Measurements from ENCODE around the gene WNT7B.
A peak's percentile ranks its signal among the peaks of the same experiment; 100 is the strongest.

The WNT7B gene

GRCh38 chr22:45994491-45995404 lies 17.8 kb upstream of the WNT7B start:
- peak; percentile 57 for DNase-seq

GRCh38 chr22:45993841-45994240 lies 16.9 kb upstream of the WNT7B start:
- no peak for DNase-seq

GRCh38 chr22:45993143-45993692 lies 16.3 kb upstream of the WNT7B start:
- DNase-seq, result no peak

- no peak for DNase-seq
Measured at GRCh38 chr22:45992737-45993136, 15.8 kb upstream of the WNT7B start.

- DNase-seq, result no peak
Measured at GRCh38 chr22:45991098-45991497, 14.1 kb upstream of the WNT7B start.

GRCh38 chr22:45987136-45987861 lies 10.3 kb upstream of the WNT7B start:
- no peak for DNase-seq

GRCh38 chr22:45984316-45984916 lies 7.5 kb upstream of the WNT7B start:
- DNase-seq, result no peak

- no peak for DNase-seq
Measured at GRCh38 chr22:45983797-45984196, 6.8 kb upstream of the WNT7B start.

GRCh38 chr22:45980761-45981160 lies 3.8 kb upstream of the WNT7B start:
- DNase-seq, result no peak

- DNase-seq, result no peak
Measured at GRCh38 chr22:45980268-45980570, 3.3 kb upstream of the WNT7B start.

GRCh38 chr22:45978275-45978713 lies 1.3 kb upstream of the WNT7B start:
- DNase-seq, result no peak

- DNase-seq, result no peak
Measured at GRCh38 chr22:45977551-45978274, 751 bp upstream of the WNT7B start.

- no peak for DNase-seq
Measured at GRCh38 chr22:45976254-45977002, 534 bp downstream of the WNT7B start.

- DNase-seq, result no peak
Measured at GRCh38 chr22:45975164-45976161, 1.5 kb downstream of the WNT7B start.

GRCh38 chr22:45974498-45974897 lies 2.5 kb downstream of the WNT7B start:
- no peak for DNase-seq

- no peak for DNase-seq
Measured at GRCh38 chr22:45972889-45973253, 4.1 kb downstream of the WNT7B start.

GRCh38 chr22:45972091-45972888 lies 4.7 kb downstream of the WNT7B start:
- DNase-seq, result no peak

GRCh38 chr22:45971408-45972028 lies 5.4 kb downstream of the WNT7B start:
- no peak for DNase-seq

- DNase-seq, result no peak
Measured at GRCh38 chr22:45970705-45971407, 6.1 kb downstream of the WNT7B start.

Measured in inflammatory macrophage treated with lipopolysaccharide for 4 hours (primary cell).